PC-3 (cell line): ENCODE results near the gene CA4.

Experiments
- CTCF ChIP-seq: fragments of 300-600 bp; sonication (generic); conservative IDR thresholded peaks from 2 replicates; pipeline ENCODE4 v1.5.1; 2017; ENCODE audit warnings: antibody characterized with exemption, low read depth, mild to moderate bottlenecking, low read length
- EZH2 ChIP-seq: fragments of 300-600 bp; sonication (generic); IDR thresholded peaks from one replicate; pipeline ENCODE4 v1.6.1; 2017; ENCODE audit warnings: antibody characterized with exemption, mild to moderate bottlenecking, low read length; ENCODE audit not compliant: unreplicated experiment
- EZH2phosphoT487 ChIP-seq: fragments of 300-600 bp; sonication (generic); IDR thresholded peaks from 2 replicates; pipeline ENCODE4 v1.6.1; 2018; ENCODE audit warnings: mild to moderate bottlenecking, antibody characterized with exemption, low read length, borderline replicate concordance

GRCh38 chr17:60128171-60128859, 21.5 kb upstream of the CA4 start:
- TF ChIP-seq CTCF (no peak), EZH2 (no peak), EZH2phosphoT487 (no peak)
